GM21786 (cell line): ENCODE data around the gene GTF2A2.
"Not testable (repeated sequence)": the region's sequence is repeated elsewhere in the genome, so short reads cannot be mapped to it uniquely, and the experiment has no call there.

Experiments used
- ATAC-seq: cut with Tn5 transposase; IDR thresholded peaks from one replicate; pipeline ENCODE4 v1.9.1; 2021; ENCODE audit not compliant: unreplicated experiment

The GTF2A2 gene, protein sequence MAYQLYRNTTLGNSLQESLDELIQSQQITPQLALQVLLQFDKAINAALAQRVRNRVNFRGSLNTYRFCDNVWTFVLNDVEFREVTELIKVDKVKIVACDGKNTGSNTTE

GRCh38 chr15:59656897-59657634 is at the start of gene GTF2A2:
GTF2A2 (minus strand) TSS chr15:59657515; CDS start chr15:59652277, 5,238 bp downstream.
- peak; percentile 99 for ATAC-seq

- ATAC-seq, result no peak
Measured at GRCh38 chr15:59703979-59704796, 46.9 kb upstream of the GTF2A2 start.

DNA sequence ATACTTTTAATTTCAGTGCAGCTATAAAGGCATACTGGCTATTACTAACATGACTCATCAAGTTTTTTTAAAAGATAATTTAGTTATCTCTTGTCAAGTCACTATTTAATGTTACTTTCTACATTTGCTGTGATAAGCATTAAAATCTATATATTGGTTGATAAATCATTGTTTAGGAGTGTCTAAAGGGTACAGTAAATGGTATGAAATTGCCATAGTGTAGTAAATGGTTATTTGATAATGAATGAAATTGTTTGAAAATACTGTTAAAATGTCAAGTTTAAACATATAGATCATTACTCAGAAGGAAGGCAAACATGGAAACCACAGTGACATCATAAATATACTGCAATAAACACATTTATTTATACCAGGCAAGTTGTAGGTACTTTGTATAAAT is 45.0 kb upstream of the GTF2A2 start:
- ATAC-seq, result no peak

DNA sequence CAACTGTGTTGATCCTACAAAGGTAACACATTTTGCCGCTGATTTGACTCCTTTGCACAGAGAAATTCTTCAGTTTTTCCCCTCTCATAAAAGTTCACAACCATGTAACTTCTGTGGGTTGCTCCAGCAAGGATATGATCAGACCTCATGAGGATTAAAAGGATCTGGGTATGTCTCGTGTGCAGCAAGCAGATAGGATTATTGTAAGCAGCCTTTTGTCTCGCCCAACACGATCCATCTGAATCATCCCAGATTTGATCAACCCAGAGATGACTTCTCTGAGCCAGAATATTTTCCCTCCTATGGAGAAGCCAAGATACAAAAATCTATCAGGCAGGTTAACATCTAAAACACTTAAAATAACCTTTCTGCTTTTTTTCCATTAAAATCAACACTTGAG is 44.6 kb upstream of the GTF2A2 start:
- no peak for ATAC-seq

DNA sequence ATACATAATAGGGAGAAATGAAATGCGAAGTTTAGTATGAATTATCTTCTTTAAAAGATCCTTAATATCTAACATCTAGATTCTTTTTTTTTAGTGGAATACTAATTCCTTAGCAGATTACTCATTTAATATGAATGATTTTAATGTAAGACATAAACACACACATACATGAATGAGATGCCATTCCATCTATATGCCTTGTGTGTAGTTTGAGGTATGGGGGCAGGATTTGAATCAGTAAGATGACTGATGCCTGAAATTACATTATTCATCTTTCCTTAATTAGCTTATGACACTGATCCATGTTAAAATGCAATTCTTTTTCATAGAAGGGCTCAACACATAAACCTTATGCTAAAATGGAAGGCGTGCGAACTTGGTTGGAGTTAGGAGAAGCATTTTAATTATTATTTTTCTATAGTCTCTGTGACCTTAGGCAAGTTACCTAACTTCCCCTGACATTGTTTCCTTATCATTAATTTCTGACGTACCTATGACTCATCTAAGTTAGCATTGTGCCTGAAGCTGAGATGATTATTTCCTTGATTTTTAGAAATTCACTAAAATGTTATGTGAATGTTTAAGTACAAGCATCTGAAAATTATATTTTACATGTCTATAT is 42.6 kb upstream of the GTF2A2 start:
- no peak for ATAC-seq

- ATAC-seq, result not testable (repeated sequence)
Measured at GRCh38 chr15:59698065-59698464, 40.8 kb upstream of the GTF2A2 start.

GRCh38 chr15:59696332-59696731 is 39.0 kb upstream of the GTF2A2 start:
- ATAC-seq, result no peak

DNA sequence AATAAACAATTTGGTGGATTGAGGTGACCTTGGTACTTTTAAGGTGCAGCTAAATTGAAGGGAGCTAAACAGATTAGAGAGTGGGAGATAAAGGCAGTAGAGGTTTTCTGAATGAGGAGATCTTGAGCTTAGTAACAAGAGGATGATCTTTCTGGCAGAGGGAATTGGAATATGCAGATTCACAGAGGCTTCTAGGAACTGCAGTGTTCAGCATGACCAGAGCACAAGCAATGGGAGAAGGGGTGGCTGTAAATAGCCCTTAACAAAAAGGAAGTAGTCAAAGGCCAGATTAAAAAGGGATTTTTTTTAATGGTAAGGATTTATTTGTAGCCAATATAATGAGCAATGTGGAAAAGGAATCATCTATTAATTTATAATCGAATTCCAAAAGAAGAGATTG is 37.5 kb upstream of the GTF2A2 start:
- ATAC-seq, result no peak

- no peak for ATAC-seq
Measured at GRCh38 chr15:59691194-59691805, 34.0 kb upstream of the GTF2A2 start.

GRCh38 chr15:59689626-59690236 is 32.4 kb upstream of the GTF2A2 start:
- no peak for ATAC-seq

GRCh38 chr15:59688782-59689625 is 31.7 kb upstream of the GTF2A2 start, which contains the start of gene BNIP2:
BNIP2 (minus strand) TSS chr15:59689320; CDS start chr15:59682457, 6,863 bp downstream.
- peak; percentile 77 for ATAC-seq

DNA sequence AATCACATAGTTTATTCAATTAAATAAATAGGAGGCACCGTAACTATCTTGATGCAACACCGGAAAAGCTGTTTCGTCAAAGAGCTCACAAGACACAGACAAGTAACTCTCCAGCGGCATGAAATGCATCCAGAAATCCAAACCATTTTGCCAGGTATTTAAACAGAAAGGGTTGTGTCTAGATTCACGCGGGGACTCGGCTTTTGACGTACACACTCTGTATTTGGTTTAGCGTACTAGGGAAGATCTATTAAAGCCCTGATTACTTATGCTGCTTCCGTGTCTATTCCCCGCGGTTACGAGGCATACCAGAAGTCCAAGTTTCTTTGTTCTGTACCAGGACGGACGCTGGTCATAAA is 31.1 kb upstream of the GTF2A2 start:
- ATAC-seq, result no peak

DNA sequence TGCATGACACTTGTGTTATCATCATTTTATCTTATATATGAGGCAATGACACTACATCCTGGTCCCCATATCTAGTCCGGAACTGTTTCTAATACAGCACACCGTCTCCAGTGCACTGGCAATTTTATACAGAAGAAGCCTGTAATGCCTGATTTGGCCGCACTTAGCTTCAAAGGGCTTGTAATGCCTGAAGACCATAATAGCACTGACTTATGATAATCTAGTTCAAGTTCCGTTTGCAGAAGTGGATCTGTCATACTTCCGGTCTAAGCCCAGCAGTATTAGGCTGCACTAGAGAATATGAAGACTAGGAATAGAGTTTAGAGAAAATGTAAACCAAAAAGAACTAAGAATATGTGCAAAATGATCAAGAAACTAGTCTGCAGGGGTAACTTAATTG is 30.5 kb upstream of the GTF2A2 start:
- no peak for ATAC-seq

GRCh38 chr15:59686389-59686788 is 29.1 kb upstream of the GTF2A2 start:
- ATAC-seq, result no peak

DNA sequence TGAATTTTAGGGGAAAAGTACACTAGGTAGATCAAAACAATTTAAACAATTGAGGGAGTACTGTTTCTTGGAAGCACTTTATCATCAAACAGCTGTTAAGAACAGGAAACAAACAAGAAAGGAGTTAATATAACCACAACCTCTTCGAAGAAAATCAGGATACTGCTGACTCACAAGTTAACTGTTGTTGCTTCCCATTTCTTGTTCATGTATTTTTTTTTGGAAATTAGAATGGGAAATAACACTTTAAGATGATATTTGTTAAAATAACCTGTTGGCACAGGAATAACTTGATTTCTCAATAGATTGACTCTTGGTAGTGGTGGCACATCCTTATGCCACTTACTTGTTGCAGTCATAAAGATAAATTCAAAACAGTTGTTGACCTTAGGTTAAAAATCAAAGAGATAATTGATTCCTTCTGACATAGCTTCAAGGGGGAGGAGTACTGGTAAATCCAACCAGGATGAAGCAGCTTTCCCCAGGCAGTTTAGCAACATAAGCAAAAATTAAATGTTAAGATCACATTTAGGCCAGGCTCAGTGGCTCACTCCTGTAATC is 28.5 kb upstream of the GTF2A2 start:
- no peak for ATAC-seq

DNA sequence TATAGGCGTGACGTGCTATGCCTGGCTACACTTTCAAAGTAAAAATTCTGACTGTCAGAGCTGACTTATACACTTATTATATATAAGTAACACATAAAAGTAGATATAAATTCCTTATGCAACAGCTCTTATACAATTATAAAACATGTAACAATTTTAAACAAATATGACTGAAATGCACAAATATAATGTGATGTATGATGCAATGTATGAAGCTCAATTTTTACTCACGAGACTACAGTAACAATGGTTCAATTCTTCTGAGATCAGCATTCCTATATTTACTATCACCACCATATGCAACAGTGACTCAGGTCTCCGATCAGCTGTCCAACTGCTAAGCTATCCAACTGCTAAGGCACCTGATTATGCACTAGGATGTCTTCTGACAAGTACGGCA is 23.6 kb upstream of the GTF2A2 start:
- no peak for ATAC-seq

DNA sequence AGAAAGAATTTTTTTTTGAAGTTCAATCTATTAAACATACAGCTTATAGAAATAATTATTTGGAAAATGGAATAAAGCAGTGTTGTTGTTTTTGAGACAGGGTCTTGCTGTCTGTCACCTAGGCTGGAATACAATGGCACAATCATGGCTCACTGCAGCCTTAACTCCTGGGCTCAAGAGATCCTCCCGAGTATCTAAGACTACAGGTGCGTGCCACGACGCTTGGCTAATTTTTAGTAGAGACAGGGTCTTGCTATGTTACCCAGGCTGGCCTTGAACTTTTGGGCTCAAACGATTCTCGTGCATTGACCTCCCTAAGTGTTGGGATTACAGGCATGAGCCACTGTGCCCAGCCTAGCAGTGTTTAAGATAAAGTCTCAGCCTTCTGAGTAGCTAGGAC is 23.0 kb upstream of the GTF2A2 start:
- no peak for ATAC-seq

- no peak for ATAC-seq
Measured at GRCh38 chr15:59678620-59679019, 21.3 kb upstream of the GTF2A2 start.

DNA sequence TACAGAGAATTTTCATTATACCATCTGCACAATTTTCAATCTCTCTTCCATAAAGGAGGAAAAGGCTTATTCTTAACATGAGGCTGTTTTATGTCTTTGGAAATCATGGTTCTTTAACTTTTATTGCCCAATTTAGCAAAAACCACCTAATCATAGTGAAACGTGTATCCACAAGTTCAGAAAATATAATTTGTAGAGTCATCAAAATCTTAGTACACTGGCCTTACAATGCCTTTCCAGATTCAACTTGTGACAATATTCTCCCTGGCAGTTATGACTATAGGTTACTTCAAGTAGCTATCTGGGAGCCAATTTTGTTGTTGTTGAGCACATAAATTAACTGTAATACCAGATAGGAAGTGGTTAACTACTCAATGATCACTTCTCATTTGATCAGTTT is 20.9 kb upstream of the GTF2A2 start:
- no peak for ATAC-seq

DNA sequence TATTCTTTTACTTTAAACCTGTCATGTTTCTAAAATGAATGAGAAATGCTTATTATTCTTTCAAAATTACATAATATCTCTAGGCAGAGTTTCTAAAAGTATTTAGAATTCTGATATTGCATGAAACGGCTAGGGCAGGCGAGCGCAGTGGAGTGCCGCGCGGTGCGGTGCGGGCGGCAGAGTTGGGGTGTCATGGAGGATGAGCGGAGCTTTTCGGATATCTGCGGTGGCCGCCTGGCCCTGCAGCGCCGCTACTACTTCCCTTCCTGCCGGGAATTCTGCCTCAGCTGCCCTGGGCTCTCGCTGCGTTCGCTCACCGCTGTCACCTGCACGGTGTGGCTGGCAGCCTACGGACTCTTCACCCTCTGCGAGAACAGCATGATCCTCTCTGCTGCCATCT is 19.2 kb upstream of the GTF2A2 start:
- no peak for ATAC-seq
